Kidney tubule cell (primary cell): ENCODE measurements around the gene CDCP2.

Source experiments
- DNase-seq: peaks from one replicate; pipeline ENCODE4 v3.0.0-alpha.2; 2018; ENCODE audit warnings: low spot score

CDCP2 gene

DNA sequence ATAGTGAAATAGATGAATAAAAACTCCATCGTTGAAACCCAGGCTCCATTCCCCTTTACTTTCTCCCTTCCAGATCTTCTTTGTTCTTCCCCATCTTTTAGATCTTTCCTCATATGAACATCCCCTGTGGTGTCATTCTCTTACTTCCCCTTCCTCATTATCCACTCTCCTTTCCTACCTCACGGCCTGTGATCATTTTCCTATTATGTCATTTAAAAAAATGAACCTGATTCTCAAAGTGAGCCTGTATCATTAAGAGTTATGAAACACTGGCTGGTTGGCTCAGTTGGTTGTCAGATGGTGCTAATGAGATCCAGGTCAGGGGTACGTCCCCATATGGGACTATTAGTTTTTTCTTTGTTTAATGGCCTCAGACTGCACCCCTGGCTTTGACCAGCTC lies 61.1 kb downstream of the CDCP2 start:
- DNase-seq = no peak

DNA sequence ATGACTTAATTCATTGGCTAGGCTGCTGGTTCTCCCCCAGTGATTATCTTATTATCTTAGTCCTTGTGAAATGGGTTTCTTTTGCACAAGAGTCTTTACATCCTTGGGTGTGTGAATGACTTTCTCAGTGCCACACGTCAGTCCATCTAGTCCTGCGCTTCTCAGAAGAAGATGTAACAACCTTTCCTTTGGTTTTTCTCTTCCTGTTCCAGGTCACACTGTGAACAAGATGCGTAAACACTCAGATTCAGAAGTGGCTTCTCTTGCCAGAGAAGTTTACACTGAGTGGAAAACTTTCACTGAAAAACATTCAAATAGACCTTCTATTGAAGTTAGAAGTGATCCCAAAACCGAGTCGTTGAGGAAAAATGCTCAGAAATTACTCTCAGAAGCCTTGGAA lies 64.4 kb downstream of the CDCP2 start:
- DNase-seq = no peak

DNA sequence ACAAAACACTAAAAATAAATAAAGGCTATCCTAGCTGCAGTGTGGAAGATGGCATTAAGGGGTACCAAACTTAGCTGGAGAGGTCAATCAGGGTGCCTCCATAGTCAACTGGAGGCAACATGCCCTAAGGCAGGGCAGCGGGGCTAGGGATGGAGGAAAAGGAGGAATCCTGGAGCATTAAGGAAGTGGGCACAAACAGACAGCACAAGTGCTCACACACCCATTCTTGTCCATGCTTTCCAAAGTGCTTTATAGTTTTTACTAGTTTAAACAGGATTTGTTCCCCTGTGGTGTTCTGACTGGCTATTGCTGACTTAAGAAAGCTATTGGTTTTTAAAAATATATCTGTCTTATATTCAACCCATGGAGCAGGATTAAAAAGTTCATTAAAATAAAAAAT lies 66.0 kb downstream of the CDCP2 start:
- no peak for DNase-seq

DNA sequence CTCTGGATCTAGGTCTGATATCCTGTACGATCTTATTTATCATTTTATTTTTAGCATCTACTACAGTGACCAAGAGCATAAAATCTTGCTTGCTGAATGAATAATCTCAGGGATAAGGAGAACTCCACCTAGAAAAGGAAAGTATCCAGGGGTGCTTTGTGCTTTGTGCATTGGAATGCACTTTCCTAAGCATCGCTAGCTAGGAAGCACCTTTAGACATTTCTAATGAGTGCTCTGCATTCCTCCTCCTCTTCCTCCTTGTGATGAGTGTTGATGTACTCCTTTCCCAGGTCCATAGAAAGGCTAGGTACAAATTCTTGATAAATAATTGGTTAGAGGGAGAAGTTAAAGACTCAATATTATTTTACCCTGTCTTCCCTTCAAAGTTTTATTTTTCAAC lies 68.0 kb downstream of the CDCP2 start:
- no peak for DNase-seq
